Parathyroid adenoma (tissue), 2 donors: ENCODE data around the gene LINGO1.

Experiments used
- H2AFZ ChIP-seq: fragments of 300-600 bp; sonication (generic); one replicate; pipeline ENCODE4 v1.7.0; 2017; ENCODE audit warnings: antibody characterized with exemption, mild to moderate bottlenecking
- H3K27ac ChIP-seq: fragments of 300-600 bp; sonication (generic); one replicate; pipeline ENCODE4 v1.7.0; 2017
- H3K27me3 ChIP-seq: fragments of 300-600 bp; sonication (generic); one replicate; pipeline ENCODE4 v1.7.0; 2017; ENCODE audit warnings: low read length; ENCODE audit not compliant: control insufficient read depth, insufficient read depth
- H3K36me3 ChIP-seq: fragments of 300-600 bp; sonication (generic); one replicate; pipeline ENCODE4 v1.7.0; 2017; ENCODE audit warnings: low read length; ENCODE audit not compliant: control insufficient read depth, insufficient read depth
- H3K4me1 ChIP-seq: fragments of 300-600 bp; sonication (generic); one replicate; pipeline ENCODE4 v1.7.0; 2017; ENCODE audit warnings: control low read depth
- H3K4me2 ChIP-seq: fragments of 300-600 bp; sonication (generic); one replicate; pipeline ENCODE4 v1.7.0; 2017; ENCODE audit warnings: low read length
- H3K4me3 ChIP-seq: fragments of 300-600 bp; sonication (generic); one replicate; pipeline ENCODE4 v1.7.0; 2017; ENCODE audit warnings: low read depth, low read length
- H3K79me2 ChIP-seq: fragments of 300-600 bp; sonication (generic); one replicate; pipeline ENCODE4 v1.7.0; 2017; ENCODE audit warnings: control low read depth
- H3K9ac ChIP-seq: fragments of 300-600 bp; sonication (generic); one replicate; pipeline ENCODE4 v1.7.0; 2017; ENCODE audit warnings: mild to moderate bottlenecking
- H3K9me3 ChIP-seq: fragments of 300-600 bp; sonication (generic); one replicate; pipeline ENCODE4 v1.7.0; 2017; ENCODE audit warnings: low read length; ENCODE audit not compliant: control insufficient read depth
- TF ChIP-seq, protein P1 (sequence below): fragments of 300-600 bp; sonication (generic); IDR thresholded peaks from one replicate; pipeline ENCODE4 v1.7.0; 2017; ENCODE audit warnings: antibody characterized with exemption, mild to moderate bottlenecking
- donor health status: primary hyperparathyroidism.

Gene LINGO1

DNA sequence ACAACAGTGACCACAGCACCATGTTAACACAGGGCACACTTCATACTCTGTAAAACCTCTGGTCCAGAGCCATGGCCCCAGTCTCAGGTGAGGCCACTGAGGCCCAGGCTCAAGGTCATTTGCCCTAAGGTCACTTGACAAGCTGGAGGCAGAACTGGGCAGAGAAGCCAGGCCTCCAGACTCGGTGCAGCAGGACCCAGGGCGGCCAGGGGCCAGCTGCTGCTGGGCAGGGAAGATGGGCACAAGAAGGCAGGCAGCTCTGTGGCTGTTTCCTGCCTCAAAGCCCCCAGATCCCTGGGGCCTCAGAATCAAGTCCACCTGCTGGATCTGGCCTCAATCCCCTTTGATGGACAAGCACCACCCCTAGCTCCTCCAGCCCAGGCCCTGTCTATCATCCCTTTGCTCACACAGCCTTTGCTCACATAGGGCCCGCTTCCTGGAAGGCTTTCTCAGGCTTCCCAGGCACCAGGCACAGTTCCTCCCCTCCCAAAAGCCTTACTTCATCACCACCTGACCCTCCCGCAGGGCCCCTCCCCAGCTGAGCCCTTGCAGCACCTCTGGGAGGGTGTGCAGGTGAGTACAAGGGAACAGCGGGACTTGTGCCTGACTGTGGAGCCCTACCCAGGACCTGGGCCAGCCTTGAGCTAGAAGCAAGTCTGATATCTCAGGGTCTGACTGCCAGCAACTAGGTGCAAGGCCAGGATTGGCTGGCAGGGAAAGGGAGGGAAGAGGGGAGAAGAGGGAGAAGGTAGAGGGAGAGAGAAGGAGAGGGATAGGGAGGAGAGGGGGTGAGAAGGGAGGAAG lies 38.0 kb upstream of the LINGO1 start:
- no peaks in the 10 kb centered on the region for H3K27me3 ChIP-seq
- TF ChIP-seq, protein P1, sequence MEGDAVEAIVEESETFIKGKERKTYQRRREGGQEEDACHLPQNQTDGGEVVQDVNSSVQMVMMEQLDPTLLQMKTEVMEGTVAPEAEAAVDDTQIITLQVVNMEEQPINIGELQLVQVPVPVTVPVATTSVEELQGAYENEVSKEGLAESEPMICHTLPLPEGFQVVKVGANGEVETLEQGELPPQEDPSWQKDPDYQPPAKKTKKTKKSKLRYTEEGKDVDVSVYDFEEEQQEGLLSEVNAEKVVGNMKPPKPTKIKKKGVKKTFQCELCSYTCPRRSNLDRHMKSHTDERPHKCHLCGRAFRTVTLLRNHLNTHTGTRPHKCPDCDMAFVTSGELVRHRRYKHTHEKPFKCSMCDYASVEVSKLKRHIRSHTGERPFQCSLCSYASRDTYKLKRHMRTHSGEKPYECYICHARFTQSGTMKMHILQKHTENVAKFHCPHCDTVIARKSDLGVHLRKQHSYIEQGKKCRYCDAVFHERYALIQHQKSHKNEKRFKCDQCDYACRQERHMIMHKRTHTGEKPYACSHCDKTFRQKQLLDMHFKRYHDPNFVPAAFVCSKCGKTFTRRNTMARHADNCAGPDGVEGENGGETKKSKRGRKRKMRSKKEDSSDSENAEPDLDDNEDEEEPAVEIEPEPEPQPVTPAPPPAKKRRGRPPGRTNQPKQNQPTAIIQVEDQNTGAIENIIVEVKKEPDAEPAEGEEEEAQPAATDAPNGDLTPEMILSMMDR = no peak
- H2AFZ ChIP-seq = no peak overlapping the region
- no peaks in the 10 kb centered on the region for H3K79me2 ChIP-seq
- no peak overlapping the region for H3K4me2 ChIP-seq
- no peaks in the 10 kb centered on the region for H3K36me3 ChIP-seq
- no peak overlapping the region for H3K27ac ChIP-seq
- H3K9me3 ChIP-seq = no peaks in the 10 kb centered on the region
- no peak overlapping the region for H3K4me3 ChIP-seq
- no peak overlapping the region for H3K9ac ChIP-seq
- no peaks in the 10 kb centered on the region for H3K4me1 ChIP-seq

DNA sequence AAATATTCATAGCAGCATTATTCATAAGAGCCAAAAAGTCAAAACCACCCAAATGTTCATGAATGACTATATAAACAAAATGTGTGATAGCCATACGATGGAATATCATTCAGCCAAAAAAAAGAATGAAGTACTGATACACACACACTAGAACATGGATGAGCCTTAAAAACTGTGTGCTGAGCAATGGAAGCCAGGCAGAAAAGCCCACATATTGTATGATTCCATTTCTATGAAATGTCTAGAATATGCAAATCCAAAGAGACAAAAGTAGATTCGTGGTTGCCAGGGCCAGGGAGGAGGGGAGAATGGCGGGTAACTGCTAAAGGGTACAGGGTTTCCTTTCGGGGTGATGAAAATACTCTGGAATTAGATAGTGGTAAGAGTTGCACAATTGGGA lies 37.2 kb upstream of the LINGO1 start:
- no peak overlapping the region for H3K4me2 ChIP-seq
- no peaks in the 10 kb centered on the region for H3K27me3 ChIP-seq
- no peaks in the 10 kb centered on the region for H3K79me2 ChIP-seq
- H2AFZ ChIP-seq = no peak overlapping the region
- no peaks in the 10 kb centered on the region for H3K4me1 ChIP-seq
- H3K4me3 ChIP-seq = no peak overlapping the region
- H3K9ac ChIP-seq = no peak overlapping the region
- H3K9me3 ChIP-seq = no peaks in the 10 kb centered on the region
- no peak overlapping the region for H3K27ac ChIP-seq
- TF ChIP-seq, protein P1 = no peak
- no peaks in the 10 kb centered on the region for H3K36me3 ChIP-seq

DNA sequence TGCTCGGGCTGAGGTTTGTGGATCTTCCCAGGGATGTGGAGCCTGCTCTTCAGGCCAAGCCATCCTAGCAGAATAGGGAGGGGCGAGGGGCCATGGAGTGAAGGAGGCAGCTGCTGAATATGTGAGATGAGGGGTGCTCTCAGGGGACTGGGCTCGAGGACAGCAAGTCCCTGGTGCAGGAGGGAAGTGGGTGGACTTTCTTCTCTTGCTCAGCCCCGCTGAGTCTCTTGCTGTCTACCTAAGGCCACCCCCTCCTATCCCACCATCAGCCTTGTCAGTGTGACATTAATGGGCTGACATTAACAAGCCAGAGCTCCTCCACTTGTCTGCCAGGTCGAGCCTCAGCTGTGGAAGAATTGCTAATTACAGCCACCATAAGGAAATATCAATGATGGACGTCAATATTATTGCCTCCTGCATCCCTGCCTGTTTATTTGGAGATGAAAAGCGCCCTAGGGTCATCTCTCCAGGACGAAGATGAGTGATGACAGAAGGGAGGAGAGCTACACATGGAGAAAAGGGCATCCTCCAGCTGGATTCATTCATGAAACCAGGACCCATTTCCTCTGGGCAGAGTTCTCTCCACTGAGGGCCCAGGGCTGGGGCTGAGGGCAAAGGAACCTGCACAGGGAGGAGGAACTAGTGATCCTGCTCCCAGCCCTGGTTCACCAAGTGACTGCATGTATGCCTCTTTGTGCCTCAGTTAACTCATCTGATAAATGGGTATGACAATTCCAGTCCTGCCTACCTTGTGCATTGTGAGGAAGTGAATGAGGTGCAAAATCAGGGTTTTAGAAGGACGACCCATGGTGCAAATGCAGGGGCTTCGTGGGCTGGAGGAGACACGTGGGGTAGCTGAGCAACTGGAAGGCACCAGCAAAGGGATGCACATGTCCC lies 34.9 kb upstream of the LINGO1 start:
- H3K9me3 ChIP-seq = no peaks in the 10 kb centered on the region
- H2AFZ ChIP-seq = no peak overlapping the region
- H3K27ac ChIP-seq = no peak overlapping the region
- TF ChIP-seq, protein P1 = no peak
- no peak overlapping the region for H3K9ac ChIP-seq
- H3K4me3 ChIP-seq = no peak overlapping the region
- H3K4me2 ChIP-seq = no peak overlapping the region
- no peaks in the 10 kb centered on the region for H3K36me3 ChIP-seq
- no peaks in the 10 kb centered on the region for H3K79me2 ChIP-seq
- no peaks in the 10 kb centered on the region for H3K4me1 ChIP-seq
- H3K27me3 ChIP-seq = no peaks in the 10 kb centered on the region

DNA sequence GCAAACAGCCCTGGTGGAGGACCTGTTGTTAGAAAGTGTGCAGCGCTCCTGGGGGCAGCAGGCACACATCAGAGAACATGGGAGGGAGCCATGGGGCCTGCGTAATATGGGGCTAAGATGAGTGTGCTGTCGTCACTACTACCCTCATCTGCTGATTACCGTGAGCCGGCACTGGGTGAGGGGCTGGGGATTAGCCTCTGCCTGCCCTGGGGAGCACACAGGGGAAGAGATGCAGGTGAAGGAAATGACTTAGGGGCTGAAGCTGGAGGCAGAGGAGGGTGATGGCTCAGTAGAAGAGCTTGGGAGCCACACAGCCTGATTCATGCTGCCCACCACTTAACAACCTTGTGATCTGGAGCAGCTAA lies 33.6 kb upstream of the LINGO1 start:
- no peaks in the 10 kb centered on the region for H3K9me3 ChIP-seq
- TF ChIP-seq, protein P1 = no peak
- no peak overlapping the region for H2AFZ ChIP-seq
- H3K9ac ChIP-seq = no peak overlapping the region
- H3K27ac ChIP-seq = no peak overlapping the region
- no peaks in the 10 kb centered on the region for H3K36me3 ChIP-seq
- no peak overlapping the region for H3K4me3 ChIP-seq
- no peaks in the 10 kb centered on the region for H3K79me2 ChIP-seq
- no peaks in the 10 kb centered on the region for H3K4me1 ChIP-seq
- H3K27me3 ChIP-seq = no peaks in the 10 kb centered on the region
- H3K4me2 ChIP-seq = no peak overlapping the region
